CD14-positive monocyte (primary cell): Measurements from ENCODE around the gene CNTN1. TPM values are rescaled to one million over a fixed set of nuclear protein-coding genes. Genes with fewer than 3 reads are reported as not detected.

Experiments
- DNase-seq, 3 donors: peaks; one replicate each; pipeline ENCODE4 v3.0.0-alpha.2; 2011 to 2022
- H2AFZ ChIP-seq: 2 replicates; pipeline ENCODE4 v1.6.0; 2012; ENCODE audit warnings: mild to moderate bottlenecking, low read depth, low read length, inconsistent platforms; ENCODE audit not compliant: insufficient read depth, poor library complexity, severe bottlenecking
- H3K27ac ChIP-seq, 2 donors: 1 replicate in 1 of 2; 2 replicates in 1 of 2; pipeline ENCODE4 v1.5.1; 2012 to 2013; ENCODE audit warnings: low read length in 2 of 2, control low read depth in 1 of 2, inconsistent platforms in 1 of 2, low read depth in 1 of 2, mild to moderate bottlenecking in 1 of 2
- H3K27me3 ChIP-seq, 2 donors: one replicate each; pipeline versions ENCODE4 v1.6.0 to v1.6.1; 2011 to 2013; ENCODE audit warnings: low read length in 2 of 2; ENCODE audit not compliant: control insufficient read depth in 2 of 2, insufficient read depth in 2 of 2
- H3K36me3 ChIP-seq, 2 donors: replicated peaks in 1 of 2; 1 replicate in 1 of 2; 2 replicates in 1 of 2; pipeline versions ENCODE4 v1.5.1 to v1.6.1; 2012 to 2013; ENCODE audit warnings: low read length in 2 of 2, control low read depth in 1 of 2, inconsistent platforms in 1 of 2, mild to moderate bottlenecking in 1 of 2; ENCODE audit not compliant: insufficient read depth in 2 of 2, control insufficient read depth in 1 of 2
- H3K4me1 ChIP-seq, 2 donors: 1 replicate in 1 of 2; 2 replicates in 1 of 2; pipeline versions ENCODE4 v1.5.1 to v1.6.1; 2012 to 2013; ENCODE audit warnings: low read length in 2 of 2, control low read depth in 1 of 2, inconsistent platforms in 1 of 2, mild to moderate bottlenecking in 1 of 2, moderate library complexity in 1 of 2; ENCODE audit not compliant: insufficient read depth in 2 of 2, control insufficient read depth in 1 of 2
- H3K4me2 ChIP-seq: replicated peaks from 2 replicates; pipeline ENCODE3; 2012; ENCODE audit warnings: low read length, moderate library complexity, mild to moderate bottlenecking; ENCODE audit not compliant: poor library complexity, severe bottlenecking; ENCODE audit errors: extremely low read depth
- H3K4me3 ChIP-seq, 3 experiments: fragments of 200-600 bp in 1 of 3; sonication (generic) in 1 of 3; replicated peaks in 1 of 3; 1 replicate in 2 of 3; 2 replicates in 1 of 3; pipeline ENCODE4 v1.5.1; 2011 to 2013; ENCODE audit warnings: low read length in 3 of 3, mild to moderate bottlenecking in 3 of 3, control low read depth in 2 of 3, low read depth in 2 of 3, inconsistent platforms in 1 of 3, moderate library complexity in 1 of 3
- H3K79me2 ChIP-seq: 2 replicates; pipeline ENCODE4 v1.6.0; 2012; ENCODE audit warnings: mild to moderate bottlenecking, control low read depth, inconsistent platforms, low read length, moderate library complexity; ENCODE audit not compliant: insufficient read depth
- H3K9ac ChIP-seq: 2 replicates; pipeline ENCODE4 v1.6.0; 2017; ENCODE audit warnings: low read length, mild to moderate bottlenecking; ENCODE audit not compliant: insufficient read depth, poor library complexity, severe bottlenecking
- H3K9me3 ChIP-seq, 2 donors: replicated peaks in 1 of 2; 1 replicate in 1 of 2; 2 replicates in 1 of 2; pipeline versions ENCODE4 v1.5.1 to v1.6.1; 2012 to 2013; ENCODE audit warnings: low read length in 2 of 2, control low read depth in 1 of 2; ENCODE audit not compliant: control insufficient read depth in 1 of 2, insufficient read depth in 1 of 2
- H4K20me1 ChIP-seq: 2 replicates; pipeline ENCODE4 v1.6.0; 2012; ENCODE audit warnings: mild to moderate bottlenecking, low read length, control low read depth, moderate library complexity; ENCODE audit not compliant: insufficient read depth
- H3K27ac Mint-ChIP-seq, 7 donors: one replicate each; pipeline ENCODE4 v1.8.0; 2020; ENCODE audit warnings: mild to moderate bottlenecking in 7 of 7, mixed read lengths in 7 of 7, moderate library complexity in 6 of 7, inconsistent platforms in 2 of 7
- H3K27me3 Mint-ChIP-seq, 3 donors: one replicate each; pipeline ENCODE4 v1.8.0; 2021 to 2022; ENCODE audit warnings: low read depth in 3 of 3, mild to moderate bottlenecking in 3 of 3, mixed read lengths in 3 of 3, moderate library complexity in 3 of 3, inconsistent platforms in 1 of 3
- H3K36me3 Mint-ChIP-seq, 2 donors: one replicate each; pipeline ENCODE4 v1.8.0; 2020; ENCODE audit warnings: mixed read lengths in 2 of 2, inconsistent platforms in 1 of 2, mild to moderate bottlenecking in 1 of 2
- H3K4me1 Mint-ChIP-seq: one replicate; pipeline ENCODE4 v1.8.0; 2020; ENCODE audit warnings: mild to moderate bottlenecking, mixed read lengths
- H3K4me3 Mint-ChIP-seq, 2 donors: one replicate each; pipeline ENCODE4 v1.8.0; 2020; ENCODE audit warnings: mild to moderate bottlenecking in 2 of 2, mixed read lengths in 2 of 2, moderate library complexity in 1 of 2
- H3K9me3 Mint-ChIP-seq, 7 donors: one replicate each; pipeline ENCODE4 v1.8.0; 2020 to 2022; ENCODE audit warnings: mixed read lengths in 7 of 7, mild to moderate bottlenecking in 6 of 7, moderate library complexity in 6 of 7, inconsistent platforms in 2 of 7
- CTCF ChIP-seq: fragments of 200-600 bp; IDR thresholded peaks from one replicate; pipeline ENCODE4 v1.8.0; 2022; ENCODE audit warnings: antibody characterized with exemption, mild to moderate bottlenecking
- WGBS: methylation state at CpG from one replicate; pipeline ENCODE4 v1.1.5; 2013; ENCODE audit warnings: missing lambda C conversion rate; ENCODE audit not compliant: insufficient coverage; 5-methylcytosine and 5-hydroxymethylcytosine counted together
- intact Hi-C, 2 donors: fragments of 100-400 bp; cut with micrococcal nuclease; formaldehyde crosslinking; loops; one replicate each; pipeline versions ENCODE4 v1.15.0 to v1.15.1; 2023
- polyA plus RNA-seq, 3 donors: library from polyadenylated mRNA; depleted of rRNA in 1 of 3; unstranded in 2 of 3; stranded (reverse) in 1 of 3; fragments of 300-500 nt in 2 of 3; fragments of >200 nt in 1 of 3; fragmentation: Illumina TruSeq in 2 of 3; gene quantifications; 1 replicate in 2 of 3; 2 replicates in 1 of 3; pipeline ENCODE4 v1.2.3, GENCODE V29; 2012 to 2021

The CNTN1 gene
- polyA plus RNA-seq, 3 donors: not detected

- intact Hi-C loops: no loop called here
- Histone ChIP-seq H3K9me3 (no peaks in the 10 kb centered on the region), H3K4me3 (no peak overlapping the region), H3K9ac (no peak overlapping the region), H3K27ac (no peak overlapping the region), H4K20me1 (no peaks in the 10 kb centered on the region), H3K4me2 (no peak overlapping the region), H3K27me3 (no peaks in the 10 kb centered on the region), H2AFZ (no peak overlapping the region), H3K79me2 (no peaks in the 10 kb centered on the region), H3K4me1 (no peaks in the 10 kb centered on the region), H3K36me3 (no peaks in the 10 kb centered on the region)
- Mint-ChIP-seq H3K27me3 (no peaks in the 10 kb centered on the region), H3K27ac (no peak overlapping the region), H3K36me3 (no peaks in the 10 kb centered on the region), H3K4me1 (no peaks in the 10 kb centered on the region), H3K4me3 (no peak overlapping the region), H3K9me3 (peaks cover 0 to 3% (median 0%) of the 10 kb centered on the region in 7 donors)
- WGBS: no CpG with 5 or more reads among the region's 6 CpGs
- DNase-seq: no peak
- no peak for TF ChIP-seq CTCF
Measured at GRCh38 chr12:40723001-40723400, 30.8 kb downstream of the CNTN1 start.

GRCh38 chr12:40726366-40726765, 34.1 kb downstream of the CNTN1 start:
- Mint-ChIP-seq H3K36me3 (no peaks in the 10 kb centered on the region), H3K4me1 (no peaks in the 10 kb centered on the region), H3K4me3 (no peak overlapping the region), H3K27ac (no peak overlapping the region), H3K27me3 (no peaks in the 10 kb centered on the region), H3K9me3 (peaks cover 0 to 3% (median 0%) of the 10 kb centered on the region in 7 donors)
- Histone ChIP-seq H3K27ac (no peak overlapping the region), H3K9me3 (no peaks in the 10 kb centered on the region), H3K4me3 (no peak overlapping the region), H3K27me3 (no peaks in the 10 kb centered on the region), H4K20me1 (no peaks in the 10 kb centered on the region), H3K9ac (no peak overlapping the region), H3K79me2 (no peaks in the 10 kb centered on the region), H3K4me1 (no peaks in the 10 kb centered on the region), H3K4me2 (no peak overlapping the region), H2AFZ (no peak overlapping the region), H3K36me3 (no peaks in the 10 kb centered on the region)
- intact Hi-C loops: no loop called here
- no CpG with 5 or more reads among the region's 1 CpG for WGBS
- TF ChIP-seq CTCF: no peak
- no peak for DNase-seq
